Stimulated activated CD4-positive, alpha-beta T cell treated with anti-CD3 and anti-CD28 coated beads, Interleukin-4, amount 100 ng/mL, for 48 hours (primary cell): ENCODE data around the gene HEATR5A.
"Not testable (repeated sequence)": the region's sequence is repeated elsewhere in the genome, so short reads cannot be mapped to it uniquely, and the experiment has no call there.

Experiments used
- DNase-seq, 2 donors: peaks; one replicate each; pipeline ENCODE4 v3.0.0-alpha.2; 2020; ENCODE audit warnings: low read depth in 2 of 2

The HEATR5A gene

DNA sequence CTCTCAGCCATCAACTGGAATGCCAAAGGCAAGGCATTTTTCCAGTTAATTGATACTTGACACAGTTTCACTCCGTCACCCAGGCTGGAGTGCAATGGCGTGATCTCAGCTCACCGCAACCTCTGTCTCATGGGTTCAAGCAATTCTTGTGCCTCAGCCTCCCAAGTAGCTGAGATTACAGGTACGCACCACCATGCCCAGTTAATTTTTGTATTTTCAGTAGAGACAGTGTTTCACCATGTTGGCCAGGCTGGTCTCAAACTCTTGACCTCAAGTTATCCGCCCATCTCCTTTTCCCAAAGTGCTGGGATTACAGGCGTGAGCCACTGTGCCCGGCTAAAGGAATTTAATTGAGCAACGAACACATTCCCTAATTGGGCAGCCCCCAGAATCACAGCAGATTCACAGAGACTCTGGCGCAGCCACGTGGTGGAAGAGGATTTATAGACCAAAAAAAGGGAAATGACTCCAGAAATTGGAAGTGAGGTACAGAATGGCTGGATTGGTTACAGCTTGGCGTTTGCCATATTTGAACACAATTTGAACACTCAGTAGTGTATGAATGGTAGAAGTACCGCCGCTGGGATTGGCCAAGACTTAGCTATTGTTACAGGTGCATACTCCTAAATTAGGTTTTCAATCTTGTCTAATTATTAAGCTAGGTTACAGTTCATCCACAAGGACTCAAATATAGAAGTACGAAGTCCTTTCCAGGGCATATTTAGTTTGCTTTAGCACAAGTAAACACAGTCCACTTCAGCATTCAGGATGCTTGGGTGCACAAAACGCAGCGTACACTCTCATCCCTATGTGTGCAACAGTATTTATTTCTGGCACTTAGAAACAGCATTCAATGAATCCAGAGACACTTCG, 162.6 kb downstream of the HEATR5A start:
- DNase-seq = not testable (repeated sequence)

DNA sequence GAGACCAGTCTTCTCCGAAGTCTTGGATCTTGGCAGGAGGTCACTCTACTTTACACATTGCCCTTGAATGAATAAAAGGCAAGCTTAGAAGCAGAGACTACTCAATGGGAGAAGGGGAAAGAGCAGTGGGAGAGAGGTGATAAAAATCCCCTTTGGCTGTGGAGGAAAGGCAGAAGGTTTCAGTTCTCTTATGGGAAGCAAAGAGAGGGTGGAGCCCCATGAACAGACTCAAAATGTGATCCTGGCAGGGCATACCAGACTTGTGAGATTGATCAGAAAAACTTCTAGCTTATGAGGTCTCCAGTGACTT, 163.2 kb downstream of the HEATR5A start:
- no peak for DNase-seq

GRCh38 chr14:31256534-31257243, 163.7 kb downstream of the HEATR5A start:
- DNase-seq = no peak

DNA sequence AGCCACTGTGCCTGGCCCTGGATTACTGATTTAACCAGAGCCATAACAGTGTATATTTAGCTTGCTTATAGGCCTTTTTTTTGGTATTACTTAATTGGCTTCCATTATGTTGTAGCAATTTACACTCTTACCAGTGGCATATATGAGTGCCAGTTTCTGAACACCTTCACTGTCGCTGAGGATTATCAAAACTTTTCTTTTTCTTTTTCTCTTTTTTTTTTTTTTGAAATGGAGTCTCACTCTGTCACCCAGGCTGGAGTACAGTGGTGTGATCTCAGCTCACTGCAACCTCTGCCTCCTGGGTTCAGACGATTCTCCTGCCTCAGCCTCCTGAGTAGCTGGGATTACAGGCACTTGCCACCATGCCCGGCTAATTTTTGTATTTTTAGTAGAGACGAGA, 164.4 kb downstream of the HEATR5A start:
- DNase-seq = not testable (repeated sequence)

DNA sequence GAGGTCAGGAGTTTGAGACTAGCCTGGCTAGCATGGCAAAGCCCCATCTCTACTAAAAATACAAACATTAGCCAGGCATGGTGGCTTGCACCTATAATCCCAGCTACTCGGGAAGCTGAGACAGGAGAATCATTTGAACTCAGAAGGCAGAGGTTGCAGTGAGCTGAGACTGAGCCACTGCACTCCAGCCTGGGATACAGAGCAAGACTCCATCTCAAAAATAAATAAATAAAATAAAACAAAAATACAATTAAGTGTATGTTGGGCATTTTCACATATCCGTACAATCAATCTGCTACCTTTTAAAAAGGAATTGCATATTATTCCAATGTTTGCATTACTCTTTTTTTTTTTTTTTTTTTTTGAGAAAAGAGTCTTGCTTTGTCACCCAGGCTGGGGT, 165.1 kb downstream of the HEATR5A start:
- DNase-seq = no peak

DNA sequence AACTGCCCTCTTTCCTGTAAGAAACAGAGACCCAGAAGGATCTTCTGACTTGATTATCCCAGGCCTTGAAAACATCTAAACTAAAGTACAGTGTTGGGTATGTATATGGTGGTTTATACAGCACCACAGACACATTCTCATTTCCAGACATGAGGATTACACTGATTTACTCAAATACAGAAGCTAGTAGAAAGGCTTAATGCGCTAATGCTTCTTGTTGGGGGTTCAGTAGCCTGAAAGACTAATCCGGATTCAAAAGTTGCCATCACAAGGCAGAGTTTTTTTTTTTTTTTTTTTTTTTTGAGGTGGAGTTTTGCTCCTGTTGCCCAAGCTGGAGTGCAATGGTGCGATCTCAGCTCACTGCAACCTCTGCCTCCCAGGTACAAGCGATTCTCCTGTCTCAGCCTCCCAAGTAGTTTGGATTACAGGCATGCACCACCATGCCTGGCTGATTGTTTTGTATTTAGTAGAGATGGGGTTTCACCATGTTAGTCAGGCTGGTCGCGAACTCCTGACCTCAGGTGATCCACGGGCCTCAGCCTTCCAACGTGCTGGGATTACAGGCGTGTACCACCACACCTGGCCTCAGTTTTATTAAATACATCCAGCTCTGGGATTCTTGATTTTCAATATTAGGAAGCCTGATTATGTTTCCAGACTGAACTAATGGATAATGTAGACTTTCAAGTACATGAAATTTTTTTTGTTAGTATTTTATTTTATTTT, 166.4 kb downstream of the HEATR5A start:
- no peak for DNase-seq

- DNase-seq = no peak
Observed at GRCh38 chr14:31252865-31253264, 167.5 kb downstream of the HEATR5A start.

DNA sequence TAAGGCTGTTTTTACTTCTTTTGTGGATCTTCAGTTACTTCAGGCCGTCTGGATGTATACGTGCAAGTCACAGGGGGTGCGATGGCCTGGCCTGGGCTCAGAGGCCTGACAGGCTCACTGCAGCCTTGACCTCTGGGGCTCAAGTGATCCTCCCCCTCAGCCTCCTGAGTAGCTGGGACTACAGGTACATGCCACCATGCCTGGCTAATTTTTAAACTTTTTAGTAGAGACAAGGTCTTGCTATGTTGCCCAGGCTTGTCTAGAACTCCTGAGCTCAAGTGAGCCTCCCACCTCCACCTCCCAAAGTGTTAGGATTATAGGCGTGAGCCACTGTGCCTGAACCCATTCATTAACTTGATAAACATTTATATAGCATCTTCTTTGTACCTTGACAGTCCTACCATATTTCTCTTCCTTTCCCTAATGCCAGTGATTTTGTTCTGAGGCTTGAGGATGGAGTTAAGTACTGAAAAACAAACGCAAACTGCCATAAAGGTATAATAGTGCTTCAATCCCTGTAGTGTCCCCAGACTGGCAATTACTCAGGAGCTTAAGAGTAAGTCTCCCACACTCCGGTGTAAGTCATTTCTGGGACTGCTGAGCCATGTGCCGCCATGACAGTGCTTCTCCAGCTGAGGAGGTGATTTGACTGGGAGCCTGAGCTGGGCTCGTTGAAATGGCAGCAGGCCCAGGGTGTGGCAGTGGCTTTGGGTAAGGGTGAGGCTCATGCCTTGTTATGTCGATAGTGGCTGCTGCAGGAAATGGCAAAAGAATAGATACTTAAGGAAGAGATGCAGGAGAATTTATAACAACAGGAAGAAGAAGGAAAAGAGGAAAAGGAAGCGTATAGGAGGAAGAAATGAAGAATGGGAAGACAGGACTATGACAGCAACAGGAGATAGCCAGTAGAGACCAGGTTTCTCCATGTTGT, 169.1 kb downstream of the HEATR5A start:
- DNase-seq = no peak

- DNase-seq = no peak
Observed at GRCh38 chr14:31244626-31245025, 175.7 kb downstream of the HEATR5A start.

GRCh38 chr14:31243860-31244259, 176.5 kb downstream of the HEATR5A start:
- peak in 1 of 2 donors; percentile 23 for DNase-seq

DNA sequence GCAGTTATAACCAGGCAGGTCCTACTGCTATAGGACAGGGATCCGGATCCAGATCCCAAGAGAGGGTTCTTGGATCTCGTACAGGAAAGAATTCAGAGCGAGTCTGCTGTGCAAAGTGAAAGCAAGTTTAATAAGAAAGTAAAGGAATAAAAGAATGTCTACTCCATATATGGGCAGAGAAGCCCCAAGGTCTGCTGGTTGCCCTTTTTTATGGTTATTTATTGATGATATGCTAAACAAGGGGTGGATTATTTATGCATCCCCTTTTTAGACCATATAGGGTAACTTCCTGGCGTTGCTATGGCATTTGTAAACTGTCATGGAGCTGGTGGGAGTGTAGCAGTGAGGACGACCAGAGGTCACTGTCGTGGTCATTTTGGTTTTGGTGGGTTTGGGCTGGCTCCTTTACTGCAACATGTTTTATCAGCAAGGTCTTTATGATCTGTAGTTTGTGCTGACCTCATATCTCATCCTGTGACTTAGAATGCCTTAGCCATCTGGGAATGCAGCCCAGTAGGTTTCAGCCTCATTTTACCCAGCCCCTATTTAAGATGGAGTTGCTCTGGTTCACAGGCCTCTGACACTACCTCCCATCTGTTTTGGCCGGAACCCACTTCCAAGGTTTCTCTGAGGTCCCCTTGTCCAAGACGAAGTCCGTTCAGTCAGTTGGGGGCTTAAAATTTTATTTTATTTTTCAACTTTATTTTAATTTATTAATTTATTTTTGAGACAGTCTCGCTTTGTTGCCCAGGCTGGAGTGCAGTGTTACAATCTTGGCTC, 178.0 kb downstream of the HEATR5A start:
- not testable (repeated sequence) for DNase-seq
